A673 (cell line): Measurements from ENCODE around the gene MDFIC. TPM values are rescaled to one million over a fixed set of nuclear protein-coding genes. Genes with fewer than 3 reads are reported as not detected.

Source experiments
- BruUV-seq: library from RNA; stranded (reverse); fragments of 400-500 nt; replicated peaks from 2 replicates; lab custom pipeline; 2021; lab: Mats Ljungman, UMichigan
- CTCF ChIA-PET: fragments of 300-600 bp; sonication (Branson Sonifier 250); formaldehyde crosslinking; loops from one replicate; lab custom pipeline; 2022; ENCODE audit warnings: antibody characterized with exemption; lab: Charles Lee
- POLR2A ChIA-PET: fragments of 300-600 bp; sonication (Branson Sonifier 250); formaldehyde crosslinking; loops from one replicate; lab custom pipeline; 2022; ENCODE audit warnings: antibody characterized with exemption; ENCODE audit not compliant: low non-redundant PET; lab: Charles Lee
- DNase-seq: peaks from one replicate; pipeline ENCODE4 v3.0.0-alpha.2; 2015; ENCODE audit warnings: low spot score
- H3K27ac ChIP-seq: fragments of 200-600 bp; sonication (generic); 2 replicates; pipeline ENCODE4 v1.5.1; 2016; ENCODE audit warnings: mixed run types, low read depth, mild to moderate bottlenecking, mixed read lengths, antibody characterized with exemption, low read length; ENCODE audit not compliant: poor library complexity, severe bottlenecking
- H3K27me3 ChIP-seq: fragments of 200-600 bp; sonication (generic); replicated peaks from 2 replicates; pipeline ENCODE4 v1.6.1; 2017; ENCODE audit warnings: mixed run types, low read depth, mild to moderate bottlenecking, mixed read lengths, antibody characterized with exemption, low read length; ENCODE audit not compliant: insufficient read depth, poor library complexity
- H3K36me3 ChIP-seq: fragments of 200-600 bp; sonication (generic); 2 replicates; pipeline ENCODE4 v1.6.1; 2016; ENCODE audit warnings: mixed run types, mild to moderate bottlenecking, mixed read lengths, antibody characterized with exemption, low read length; ENCODE audit not compliant: insufficient read depth, poor library complexity, severe bottlenecking
- H3K4me1 ChIP-seq: fragments of 200-600 bp; sonication (generic); 2 replicates; pipeline ENCODE4 v1.6.1; 2017; ENCODE audit warnings: mixed run types, mild to moderate bottlenecking, mixed read lengths, antibody characterized with exemption, low read length; ENCODE audit not compliant: insufficient read depth, poor library complexity, severe bottlenecking
- H3K4me3 ChIP-seq: fragments of 200-600 bp; sonication (generic); 2 replicates; pipeline ENCODE4 v1.5.1; 2016; ENCODE audit warnings: low read depth, mixed run types, mild to moderate bottlenecking, mixed read lengths, low read length; ENCODE audit not compliant: poor library complexity, severe bottlenecking
- H3K9me3 ChIP-seq: fragments of 200-600 bp; sonication (generic); 2 replicates; pipeline ENCODE4 v1.6.1; 2016; ENCODE audit warnings: mixed run types, low read depth, mild to moderate bottlenecking, mixed read lengths, antibody characterized with exemption, low read length; ENCODE audit not compliant: poor library complexity, severe bottlenecking
- CTCF ChIP-seq: fragments of 300-800, 200-600 bp; sonication (generic); conservative IDR thresholded peaks from 2 replicates; pipeline ENCODE4 v1.5.1; 2017; ENCODE audit warnings: low read depth, mild to moderate bottlenecking, antibody characterized with exemption, low read length, moderate library complexity, mixed read lengths
- EZH2 ChIP-seq: fragments of 200-600 bp; sonication (generic); IDR thresholded peaks from 2 replicates; pipeline ENCODE4 v1.6.1; 2017; ENCODE audit warnings: borderline replicate concordance, low read depth, mild to moderate bottlenecking, mixed read lengths, antibody characterized with exemption, low read length; ENCODE audit not compliant: poor library complexity, severe bottlenecking
- intact Hi-C: fragments of 100-400 bp; cut with micrococcal nuclease; formaldehyde crosslinking; loops from one replicate; pipeline ENCODE4 v1.10.0; 2022; ENCODE audit not compliant: unreplicated experiment
- total RNA-seq: library from RNA; stranded (reverse); gene quantifications from 2 replicates; pipeline ENCODE4 v1.2.3, GENCODE V29; 2021

MDFIC gene
- total RNA-seq, 1 experiment from 2014 or later, result 32.6 TPM

- no peak for TF ChIP-seq CTCF
- no peak for TF ChIP-seq EZH2
- intact Hi-C loops, result no loop called here
- no peaks in the 10 kb centered on the region for H3K4me1 ChIP-seq
- ChIA-PET POLR2A (no interaction called here), CTCF (no interaction called here)
- H3K4me3 ChIP-seq, result no peak overlapping the region
- no TSS peak for BruUV-seq
- H3K36me3 ChIP-seq, result no peaks in the 10 kb centered on the region
- no peaks in the 10 kb centered on the region for H3K9me3 ChIP-seq
- no peak for DNase-seq
- no peaks in the 10 kb centered on the region for H3K27me3 ChIP-seq
- H3K27ac ChIP-seq, result no peak overlapping the region
Measured at GRCh38 chr7:114949231-114949630, 27.3 kb downstream of the MDFIC start.

GRCh38 chr7:114952296-114952695, 30.4 kb downstream of the MDFIC start:
- no TSS peak for BruUV-seq
- Histone ChIP-seq H3K36me3 (no peaks in the 10 kb centered on the region), H3K4me1 (no peaks in the 10 kb centered on the region), H3K9me3 (no peaks in the 10 kb centered on the region), H3K27ac (no peak overlapping the region), H3K4me3 (no peak overlapping the region), H3K27me3 (no peaks in the 10 kb centered on the region)
- TF ChIP-seq CTCF (no peak), EZH2 (no peak)
- POLR2A ChIA-PET, result no interaction called here
- DNase-seq, result no peak
- intact Hi-C loops, result no loop called here
- CTCF ChIA-PET, result no interaction called here

- TF ChIP-seq CTCF, result peak; percentile 30; the same call in 1 of the 2 replicates
- no peak for TF ChIP-seq EZH2
- Histone ChIP-seq H3K4me1 (no peaks in the 10 kb centered on the region), H3K27me3 (no peaks in the 10 kb centered on the region), H3K36me3 (no peaks in the 10 kb centered on the region), H3K4me3 (no peak overlapping the region), H3K27ac (no peak overlapping the region), H3K9me3 (no peaks in the 10 kb centered on the region)
- DNase-seq, result no peak
- POLR2A ChIA-PET, result no interaction called here
- CTCF ChIA-PET, result no interaction called here
- BruUV-seq, result no TSS peak
- intact Hi-C loops, result no loop called here
Measured at GRCh38 chr7:114953724-114954123, 31.8 kb downstream of the MDFIC start.
